ENCODE data around the gene RFX4.

The RFX4 gene

DNA sequence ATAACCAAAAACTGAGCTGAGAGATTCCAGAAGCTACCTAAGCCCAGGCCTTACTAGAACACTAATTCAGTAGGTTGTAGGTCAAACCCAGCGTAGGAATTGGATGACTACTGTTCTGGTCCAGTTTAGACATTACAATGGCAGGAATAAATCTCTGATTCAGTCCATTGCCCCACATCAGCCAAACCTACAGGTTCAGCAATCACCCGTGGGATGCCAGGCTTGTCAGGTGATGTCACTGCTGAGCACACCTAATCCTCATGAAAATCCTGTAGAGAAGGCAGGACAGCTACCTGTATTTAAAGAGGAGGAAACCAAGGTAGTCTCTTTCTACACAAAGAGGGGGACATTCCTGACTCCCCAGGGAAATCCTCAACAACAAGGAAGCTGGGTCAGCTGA is 63.7 kb downstream of the RFX4 start:
- H3K27ac ChIP-seq (ENCODE audit: low read depth, low read length): no peak overlapping the region

DNA sequence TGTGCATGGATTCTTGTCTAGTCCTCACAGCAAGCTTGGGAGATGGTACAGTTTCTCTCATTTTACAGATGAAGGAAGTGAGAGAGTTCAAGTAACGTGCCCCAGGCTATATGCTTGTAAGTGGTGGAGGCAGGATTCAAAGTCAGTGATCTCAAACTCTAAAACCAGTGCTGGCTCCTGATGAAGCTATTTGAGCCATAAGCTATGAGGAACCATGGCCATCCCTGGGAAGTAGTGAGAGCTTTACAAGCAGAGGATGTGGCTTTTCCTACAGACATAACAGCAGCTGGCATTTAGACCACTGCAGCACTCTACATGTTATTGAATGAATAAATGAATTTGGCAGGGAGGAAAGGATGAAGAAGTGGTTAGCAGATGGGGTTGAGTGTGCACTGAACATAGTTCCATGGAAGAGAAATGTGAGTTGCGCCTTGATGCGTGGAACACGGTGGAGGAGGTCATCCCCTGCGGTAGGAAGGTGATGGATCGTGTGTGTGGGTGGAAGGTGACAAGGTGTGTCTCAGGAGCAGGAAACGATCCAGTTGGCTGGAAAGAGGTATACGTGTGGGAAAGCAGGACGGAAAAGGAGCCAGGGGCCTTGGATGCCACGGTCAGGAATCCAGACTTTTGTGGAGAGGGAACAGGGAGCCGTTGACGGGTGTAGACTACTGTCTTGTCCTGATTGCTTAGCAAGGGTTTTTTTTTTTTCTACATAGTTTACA is 65.2 kb downstream of the RFX4 start:
- H3K27ac ChIP-seq (ENCODE audit: low read depth, low read length): no peak overlapping the region
- peaks cover 12% of the 10 kb centered on the region for H3K27me3 ChIP-seq (ENCODE audit: insufficient read depth, low read length)
- H3K36me3 ChIP-seq (ENCODE audit: insufficient read depth, low read length): no peaks in the 10 kb centered on the region
- no peaks in the 10 kb centered on the region for H3K79me2 ChIP-seq (ENCODE audit: control insufficient read depth, insufficient read depth, low read length, unreplicated experiment)
- no peak overlapping the region for H2AFZ ChIP-seq (ENCODE audit: low read length, unreplicated experiment)
- no peak overlapping the region for H3K4me3 ChIP-seq (ENCODE audit: low read depth, low read length)
- no peaks in the 10 kb centered on the region for H3K4me1 ChIP-seq (ENCODE audit: control insufficient read depth, insufficient read depth, low read length, unreplicated experiment)

More for the DNA sequence above, 63.7 kb downstream of the RFX4 start:
- H3K4me3 ChIP-seq (ENCODE audit: low read depth, low read length): no peak overlapping the region
- H3K36me3 ChIP-seq (ENCODE audit: insufficient read depth, low read length): no peaks in the 10 kb centered on the region
- no peak overlapping the region for H2AFZ ChIP-seq (ENCODE audit: low read length, unreplicated experiment)
- H3K4me1 ChIP-seq (ENCODE audit: control insufficient read depth, insufficient read depth, low read length, unreplicated experiment): no peaks in the 10 kb centered on the region
- no peaks in the 10 kb centered on the region for H3K79me2 ChIP-seq (ENCODE audit: control insufficient read depth, insufficient read depth, low read length, unreplicated experiment)
- peaks cover 15% of the 10 kb centered on the region for H3K27me3 ChIP-seq (ENCODE audit: insufficient read depth, low read length)

GRCh38 chr12:106648736-106649135 is 65.9 kb downstream of the RFX4 start:
- Histone ChIP-seq H3K27me3 (ENCODE audit: insufficient read depth, low read length) (peaks cover 12% of the 10 kb centered on the region), H3K36me3 (ENCODE audit: insufficient read depth, low read length) (no peaks in the 10 kb centered on the region), H3K27ac (ENCODE audit: low read depth, low read length) (no peak overlapping the region), H3K4me3 (ENCODE audit: low read depth, low read length) (no peak overlapping the region), H3K79me2 (ENCODE audit: control insufficient read depth, insufficient read depth, low read length, unreplicated experiment) (no peaks in the 10 kb centered on the region), H2AFZ (ENCODE audit: low read length, unreplicated experiment) (no peak overlapping the region), H3K4me1 (ENCODE audit: control insufficient read depth, insufficient read depth, low read length, unreplicated experiment) (no peaks in the 10 kb centered on the region)

GRCh38 chr12:106651552-106651951 is 68.7 kb downstream of the RFX4 start:
- Histone ChIP-seq H3K4me3 (ENCODE audit: low read depth, low read length) (no peak overlapping the region), H3K4me1 (ENCODE audit: control insufficient read depth, insufficient read depth, low read length, unreplicated experiment) (no peaks in the 10 kb centered on the region), H3K27me3 (ENCODE audit: insufficient read depth, low read length) (peaks cover 34% of the 10 kb centered on the region), H3K36me3 (ENCODE audit: insufficient read depth, low read length) (no peaks in the 10 kb centered on the region), H3K27ac (ENCODE audit: low read depth, low read length) (no peak overlapping the region), H3K79me2 (ENCODE audit: control insufficient read depth, insufficient read depth, low read length, unreplicated experiment) (no peaks in the 10 kb centered on the region), H2AFZ (ENCODE audit: low read length, unreplicated experiment) (no peak overlapping the region)

DNA sequence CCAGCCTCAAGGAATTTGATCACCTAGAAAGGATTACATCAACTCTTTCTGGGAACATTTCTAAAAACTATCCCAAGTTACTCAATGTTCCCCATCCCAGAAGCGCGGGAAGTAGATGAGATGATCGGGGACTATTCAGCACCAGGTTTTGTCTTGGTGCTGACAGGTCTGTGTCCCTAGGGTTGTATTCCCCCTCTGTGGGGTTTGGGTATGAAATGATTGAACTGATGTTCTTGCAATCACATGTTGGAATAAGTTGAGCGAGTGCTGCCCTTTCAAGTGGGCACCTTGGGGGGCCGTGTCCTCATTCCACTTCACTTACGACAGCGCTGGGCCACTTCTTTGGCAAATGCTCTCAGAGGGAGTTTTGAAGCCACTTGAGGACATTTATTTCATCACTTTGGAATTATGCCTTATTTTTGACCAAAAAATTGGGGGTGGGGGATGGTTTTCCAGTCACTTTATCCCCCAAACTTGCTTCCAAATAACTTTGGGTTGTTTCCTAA is 69.8 kb downstream of the RFX4 start:
- no peaks in the 10 kb centered on the region for H3K79me2 ChIP-seq (ENCODE audit: control insufficient read depth, insufficient read depth, low read length, unreplicated experiment)
- H3K27me3 ChIP-seq (ENCODE audit: insufficient read depth, low read length): peaks cover 44% of the 10 kb centered on the region
- H3K36me3 ChIP-seq (ENCODE audit: insufficient read depth, low read length): no peaks in the 10 kb centered on the region
- no peak overlapping the region for H3K4me3 ChIP-seq (ENCODE audit: low read depth, low read length)
- no peaks in the 10 kb centered on the region for H3K4me1 ChIP-seq (ENCODE audit: control insufficient read depth, insufficient read depth, low read length, unreplicated experiment)
- no peak overlapping the region for H3K27ac ChIP-seq (ENCODE audit: low read depth, low read length)
- no peak overlapping the region for H2AFZ ChIP-seq (ENCODE audit: low read length, unreplicated experiment)

DNA sequence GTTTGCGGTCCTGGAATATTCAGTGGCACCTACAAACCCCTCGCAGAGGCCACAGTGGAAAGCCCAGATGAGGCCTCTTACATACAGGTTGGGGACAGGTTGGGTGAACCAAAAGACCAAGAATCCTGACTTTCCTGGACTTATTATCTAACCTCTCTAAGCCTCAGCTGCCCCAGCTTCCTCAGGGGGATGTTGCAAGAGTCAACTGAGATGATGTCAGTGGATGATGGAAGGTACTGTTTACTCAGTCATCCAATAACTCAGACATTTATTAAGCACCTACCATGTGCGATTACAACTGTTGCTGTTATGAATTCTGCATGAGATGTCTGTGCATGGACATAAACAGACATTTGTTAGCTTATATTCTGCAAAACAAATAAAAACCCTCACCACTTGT is 72.8 kb downstream of the RFX4 start:
- H3K79me2 ChIP-seq (ENCODE audit: control insufficient read depth, insufficient read depth, low read length, unreplicated experiment): no peaks in the 10 kb centered on the region
- H3K36me3 ChIP-seq (ENCODE audit: insufficient read depth, low read length): no peaks in the 10 kb centered on the region
- H3K27ac ChIP-seq (ENCODE audit: low read depth, low read length): no peak overlapping the region
- no peak overlapping the region for H2AFZ ChIP-seq (ENCODE audit: low read length, unreplicated experiment)
- no peaks in the 10 kb centered on the region for H3K4me1 ChIP-seq (ENCODE audit: control insufficient read depth, insufficient read depth, low read length, unreplicated experiment)
- no peak overlapping the region for H3K4me3 ChIP-seq (ENCODE audit: low read depth, low read length)
- H3K27me3 ChIP-seq (ENCODE audit: insufficient read depth, low read length): peaks cover 64% of the 10 kb centered on the region

- Histone ChIP-seq H3K27ac (ENCODE audit: low read depth, low read length) (no peak overlapping the region), H3K27me3 (ENCODE audit: insufficient read depth, low read length) (peaks cover 58% of the 10 kb centered on the region), H2AFZ (ENCODE audit: low read length, unreplicated experiment) (no peak overlapping the region), H3K4me3 (ENCODE audit: low read depth, low read length) (no peak overlapping the region), H3K36me3 (ENCODE audit: insufficient read depth, low read length) (no peaks in the 10 kb centered on the region), H3K79me2 (ENCODE audit: control insufficient read depth, insufficient read depth, low read length, unreplicated experiment) (no peaks in the 10 kb centered on the region), H3K4me1 (ENCODE audit: control insufficient read depth, insufficient read depth, low read length, unreplicated experiment) (no peaks in the 10 kb centered on the region)
Measured at GRCh38 chr12:106657488-106657887, 74.7 kb downstream of the RFX4 start.

DNA sequence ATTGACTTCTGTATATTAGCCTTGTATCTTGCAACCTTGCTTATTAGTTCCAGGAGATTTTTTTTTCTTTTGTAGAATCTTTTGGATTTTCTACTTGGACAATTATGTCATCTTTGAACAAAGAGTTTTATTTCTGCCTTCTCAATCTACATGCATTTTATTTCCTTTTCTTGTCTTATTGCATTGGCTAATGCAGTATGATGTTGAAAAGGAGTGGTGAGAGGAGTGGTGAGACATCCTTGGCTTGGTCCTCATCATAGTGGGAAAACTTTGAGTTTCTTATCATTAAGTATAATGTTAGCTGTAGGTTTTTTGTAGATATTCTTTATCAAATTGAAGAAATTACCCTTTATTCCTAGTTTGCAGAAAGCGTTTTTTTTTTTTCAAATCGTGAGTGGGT is 80.6 kb downstream of the RFX4 start:
- Histone ChIP-seq H3K27ac (ENCODE audit: low read depth, low read length) (no peak overlapping the region), H3K27me3 (ENCODE audit: insufficient read depth, low read length) (peaks cover 41% of the 10 kb centered on the region), H3K79me2 (ENCODE audit: control insufficient read depth, insufficient read depth, low read length, unreplicated experiment) (no peaks in the 10 kb centered on the region), H3K4me1 (ENCODE audit: control insufficient read depth, insufficient read depth, low read length, unreplicated experiment) (no peaks in the 10 kb centered on the region), H2AFZ (ENCODE audit: low read length, unreplicated experiment) (no peak overlapping the region), H3K4me3 (ENCODE audit: low read depth, low read length) (no peak overlapping the region), H3K36me3 (ENCODE audit: insufficient read depth, low read length) (no peaks in the 10 kb centered on the region)

GRCh38 chr12:106669216-106669615 is 86.4 kb downstream of the RFX4 start:
- Histone ChIP-seq H3K4me3 (ENCODE audit: low read depth, low read length) (no peak overlapping the region), H3K36me3 (ENCODE audit: insufficient read depth, low read length) (no peaks in the 10 kb centered on the region), H3K79me2 (ENCODE audit: control insufficient read depth, insufficient read depth, low read length, unreplicated experiment) (no peaks in the 10 kb centered on the region), H2AFZ (ENCODE audit: low read length, unreplicated experiment) (no peak overlapping the region), H3K4me1 (ENCODE audit: control insufficient read depth, insufficient read depth, low read length, unreplicated experiment) (no peaks in the 10 kb centered on the region), H3K27me3 (ENCODE audit: insufficient read depth, low read length) (peaks cover 69% of the 10 kb centered on the region), H3K27ac (ENCODE audit: low read depth, low read length) (no peak overlapping the region)

DNA sequence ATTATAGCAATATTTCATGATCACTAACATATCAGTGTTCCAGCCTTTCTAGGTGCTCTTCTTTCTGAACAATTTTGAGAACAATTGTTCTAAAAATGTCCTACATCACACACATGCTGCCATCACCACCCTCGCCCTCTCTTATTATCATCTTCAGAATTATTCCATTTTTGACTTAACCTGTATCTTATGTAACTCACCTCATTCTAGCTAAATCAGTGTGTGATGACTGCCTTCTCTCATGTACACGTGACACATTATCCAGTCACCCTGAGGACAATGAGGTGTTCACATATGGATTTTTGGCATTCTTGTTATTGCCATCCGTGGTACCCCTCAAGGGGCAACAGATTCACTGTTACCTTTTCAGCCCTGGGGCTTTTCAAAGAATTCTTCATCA is 87.3 kb downstream of the RFX4 start:
- Histone ChIP-seq H2AFZ (ENCODE audit: low read length, unreplicated experiment) (no peak overlapping the region), H3K36me3 (ENCODE audit: insufficient read depth, low read length) (no peaks in the 10 kb centered on the region), H3K4me1 (ENCODE audit: control insufficient read depth, insufficient read depth, low read length, unreplicated experiment) (no peaks in the 10 kb centered on the region), H3K79me2 (ENCODE audit: control insufficient read depth, insufficient read depth, low read length, unreplicated experiment) (no peaks in the 10 kb centered on the region), H3K27ac (ENCODE audit: low read depth, low read length) (no peak overlapping the region), H3K27me3 (ENCODE audit: insufficient read depth, low read length) (peaks cover 75% of the 10 kb centered on the region), H3K4me3 (ENCODE audit: low read depth, low read length) (no peak overlapping the region)

- Histone ChIP-seq H2AFZ (ENCODE audit: low read length, unreplicated experiment) (no peak overlapping the region), H3K27ac (ENCODE audit: low read depth, low read length) (no peak overlapping the region), H3K79me2 (ENCODE audit: control insufficient read depth, insufficient read depth, low read length, unreplicated experiment) (no peaks in the 10 kb centered on the region), H3K4me3 (ENCODE audit: low read depth, low read length) (no peak overlapping the region), H3K27me3 (ENCODE audit: insufficient read depth, low read length) (peaks cover 66% of the 10 kb centered on the region), H3K4me1 (ENCODE audit: control insufficient read depth, insufficient read depth, low read length, unreplicated experiment) (no peaks in the 10 kb centered on the region), H3K36me3 (ENCODE audit: insufficient read depth, low read length) (no peaks in the 10 kb centered on the region)
Measured at GRCh38 chr12:106671840-106672239, 89.0 kb downstream of the RFX4 start.
